Gastrocnemius medialis (tissue), 4 donors: Measurements from ENCODE around the gene OR52W1. TPM values are rescaled to one million over a fixed set of nuclear protein-coding genes. Genes with fewer than 3 reads are reported as not detected.

Experiments used
- ATAC-seq, 2 donors: fragments of 150-250 bp; one replicate each; pipeline ENCODE4 v1.9.1; 2016
- DNase-seq, 2 donors: peaks; one replicate each; pipeline ENCODE4 v3.0.0-alpha.2; 2019
- H3K27ac ChIP-seq, 4 donors: fragments of 200-600 bp; sonication (generic); 1 replicate in 1 of 4; 2 replicates in 3 of 4; pipeline ENCODE4 v1.5.1; 2016 to 2018; ENCODE audit warnings: mild to moderate bottlenecking in 2 of 4, moderate library complexity in 1 of 4
- H3K27me3 ChIP-seq, 3 donors: fragments of 200-600 bp; sonication (generic) in 2 of 3; 1 replicate in 1 of 3; 2 replicates in 2 of 3; pipeline versions ENCODE4 v1.5.1 to v1.6.0; 2016 to 2019; ENCODE audit warnings: mild to moderate bottlenecking in 1 of 3, moderate library complexity in 1 of 3
- H3K36me3 ChIP-seq, 2 donors: fragments of 200-600 bp; sonication (generic) in 1 of 2; one replicate each; pipeline ENCODE4 v1.5.1; 2017 to 2018
- H3K4me1 ChIP-seq, 2 donors: fragments of 200-600 bp; sonication (generic) in 1 of 2; one replicate each; pipeline ENCODE4 v1.5.1; 2016 to 2017; ENCODE audit warnings: mild to moderate bottlenecking in 2 of 2
- H3K4me3 ChIP-seq, 4 donors: fragments of 200-600 bp; sonication (generic) in 3 of 4; 1 replicate in 1 of 4; 2 replicates in 3 of 4; pipeline ENCODE4 v1.5.1; 2016 to 2019; ENCODE audit warnings: mild to moderate bottlenecking in 2 of 4
- H3K9me3 ChIP-seq, 3 donors: fragments of 200-600 bp; sonication (generic) in 2 of 3; 1 replicate in 1 of 3; 2 replicates in 2 of 3; pipeline ENCODE4 v1.5.1; 2016 to 2019
- CTCF ChIP-seq, 5 experiments: fragments of 450-650 bp in 3 of 5; fragments of 200-600 bp in 2 of 5; sonication (generic) in 2 of 5; IDR thresholded peaks in 4 of 5; conservative IDR thresholded peaks in 1 of 5; 1 replicate in 4 of 5; 2 replicates in 1 of 5; pipeline ENCODE4 v1.5.1; 2016 to 2019; ENCODE audit warnings: antibody characterized with exemption in 5 of 5, mild to moderate bottlenecking in 3 of 5, moderate library complexity in 3 of 5
- POLR2A ChIP-seq, 2 donors: fragments of 450-650 bp; IDR thresholded peaks; one replicate each; pipeline ENCODE4 v1.6.1; 2017; ENCODE audit warnings: antibody characterized with exemption in 2 of 2, mild to moderate bottlenecking in 2 of 2, moderate library complexity in 2 of 2
- in situ Hi-C, 4 donors: fragments of 200-750 bp; cut with MboI; loops; one replicate each; pipeline versions ENCODE4 v1.15.0 to v1.8.0; 2017; ENCODE audit warnings: low sequenced_read_pairs in 4 of 4
- intact Hi-C: fragments of 100-400 bp; cut with DNase I; formaldehyde crosslinking; loops from one replicate; pipeline ENCODE4 v1.15.1; 2023; ENCODE audit warnings: low total_unique reads
- total RNA-seq, 4 donors: library from RNA; depleted of rRNA; stranded (reverse); fragments of >200 nt; gene quantifications; one replicate each; pipeline versions ENCODE4 v1.1.0 to v1.2.3, GENCODE V29; 2016

OR52W1 gene
- total RNA-seq, 4 donors from 2014 or later = not detected

- Histone ChIP-seq H3K36me3 (no peaks in the 10 kb centered on the region), H3K27me3 (no peaks in the 10 kb centered on the region), H3K27ac (no peak within 1 kb of the TSS), H3K9me3 (peaks cover 0 to 4% (median 0%) of the 10 kb centered on the region in 3 donors), H3K4me3 (no peak within 1 kb of the TSS), H3K4me1 (no peaks in the 10 kb centered on the region)
- intact Hi-C loops (no loop called here), in situ Hi-C loops (no loop called here)
- ATAC-seq = no peak
- no peak for DNase-seq
- no peak for TF ChIP-seq CTCF (IDR thresholded peaks at IDR 0.05 in 4 of 5, conservative IDR thresholded peaks at IDR 0.05 in 1 of 5)
- no peak for TF ChIP-seq POLR2A (IDR thresholded peaks at IDR 0.05)
Observed at GRCh38 chr11:6170226-6170625, 28.8 kb upstream of the OR52W1 start, which contains the start of gene OR52B2. Gene OR52B2, minus strand, starts transcription at chr11:6170326. Its CDS starts 0 bp downstream, at chr11:6170326.

- intact Hi-C loops = no loop called here
- Histone ChIP-seq H3K4me3 (no peak overlapping the region), H3K27ac (no peak overlapping the region), H3K27me3 (no peaks in the 10 kb centered on the region), H3K4me1 (no peaks in the 10 kb centered on the region), H3K36me3 (no peaks in the 10 kb centered on the region), H3K9me3 (no peaks in the 10 kb centered on the region)
- no peak for TF ChIP-seq CTCF (IDR thresholded peaks at IDR 0.05 in 4 of 5, conservative IDR thresholded peaks at IDR 0.05 in 1 of 5)
- TF ChIP-seq POLR2A (IDR thresholded peaks at IDR 0.05) = no peak
- ATAC-seq = no peak
- in situ Hi-C loops = no loop called here
- no peak for DNase-seq
Observed at GRCh38 chr11:6175440-6175839, 23.6 kb upstream of the OR52W1 start.

- in situ Hi-C loops = no loop called here
- no peak overlapping the region for H3K27ac ChIP-seq
- no peak for ATAC-seq
- TF ChIP-seq POLR2A (IDR thresholded peaks at IDR 0.05) = no peak
- TF ChIP-seq CTCF (IDR thresholded peaks at IDR 0.05 in 4 of 5, conservative IDR thresholded peaks at IDR 0.05 in 1 of 5) = no peak
- intact Hi-C loops = no loop called here
- no peaks in the 10 kb centered on the region for H3K36me3 ChIP-seq
- DNase-seq = no peak
- H3K9me3 ChIP-seq = no peaks in the 10 kb centered on the region
- no peak overlapping the region for H3K4me3 ChIP-seq
- no peaks in the 10 kb centered on the region for H3K4me1 ChIP-seq
- no peaks in the 10 kb centered on the region for H3K27me3 ChIP-seq
Observed at GRCh38 chr11:6191742-6192141, 7.3 kb upstream of the OR52W1 start.

- no peaks in the 10 kb centered on the region for H3K27me3 ChIP-seq
- TF ChIP-seq CTCF (IDR thresholded peaks at IDR 0.05 in 4 of 5, conservative IDR thresholded peaks at IDR 0.05 in 1 of 5) = no peak
- no peak for TF ChIP-seq POLR2A (IDR thresholded peaks at IDR 0.05)
- no peaks in the 10 kb centered on the region for H3K36me3 ChIP-seq
- in situ Hi-C loops = no loop called here
- H3K9me3 ChIP-seq = no peaks in the 10 kb centered on the region
- no peak overlapping the region for H3K27ac ChIP-seq
- DNase-seq = no peak
- no peak for ATAC-seq
- no peaks in the 10 kb centered on the region for H3K4me1 ChIP-seq
- no peak overlapping the region for H3K4me3 ChIP-seq
- intact Hi-C loops = no loop called here
Observed at GRCh38 chr11:6194065-6194581, 4.9 kb upstream of the OR52W1 start.

- no peaks in the 10 kb centered on the region for H3K27me3 ChIP-seq
- DNase-seq (no peak), ATAC-seq (no peak)
- no peaks in the 10 kb centered on the region for H3K36me3 ChIP-seq
- intact Hi-C loops = no loop called here
- H3K4me1 ChIP-seq = no peaks in the 10 kb centered on the region
- in situ Hi-C loops = no loop called here
- H3K27ac ChIP-seq = no peak overlapping the region
- H3K9me3 ChIP-seq = no peaks in the 10 kb centered on the region
- no peak overlapping the region for H3K4me3 ChIP-seq
- TF ChIP-seq POLR2A (IDR thresholded peaks at IDR 0.05) (no peak), CTCF (IDR thresholded peaks at IDR 0.05 in 4 of 5, conservative IDR thresholded peaks at IDR 0.05 in 1 of 5) (no peak)
Observed at GRCh38 chr11:6196396-6196795, 2.6 kb upstream of the OR52W1 start.
